HG03354 (cell line): ENCODE results near the gene MDM4.
"Not testable (repeated sequence)": the region's sequence is repeated elsewhere in the genome, so short reads cannot be mapped to it uniquely, and the experiment has no call there.

ENCODE experiments used
- ATAC-seq: cut with Tn5 transposase; IDR thresholded peaks from one replicate; pipeline ENCODE4 v1.9.1; 2021; ENCODE audit warnings: mild to moderate bottlenecking; ENCODE audit not compliant: unreplicated experiment, poor library complexity, severe bottlenecking

MDM4 gene

DNA sequence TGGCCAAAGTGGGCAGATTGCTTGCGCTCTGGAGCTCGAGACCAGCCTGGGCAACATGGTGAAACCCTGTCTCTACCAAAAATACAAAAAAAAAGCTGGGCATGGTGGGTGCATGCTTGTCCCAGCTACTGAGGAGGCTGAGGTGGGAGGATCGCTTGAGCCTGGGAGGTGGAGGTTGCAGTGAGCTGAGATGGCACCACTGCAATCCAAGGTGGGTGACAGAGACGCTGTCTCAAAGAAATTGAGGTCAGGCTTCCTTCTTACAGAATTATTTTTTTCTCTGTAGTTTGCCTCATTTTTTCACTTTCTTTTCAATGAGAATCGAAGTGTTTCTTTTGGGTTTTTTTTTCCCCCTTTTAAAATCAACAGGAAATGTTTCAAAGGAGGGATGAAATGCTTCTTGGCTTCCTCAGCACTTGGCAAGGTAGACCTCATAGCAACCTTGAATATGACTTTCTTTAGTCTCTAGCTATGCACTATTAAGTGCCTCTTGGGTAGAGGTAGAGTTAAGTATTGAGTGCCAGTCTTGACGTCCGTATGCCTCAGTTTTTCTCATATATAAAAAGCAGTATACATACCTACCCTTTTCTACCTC lies 40.3 kb downstream of the MDM4 start:
- ATAC-seq = no peak

- no peak for ATAC-seq
Measured at GRCh38 chr1:204558467-204558866, 42.3 kb downstream of the MDM4 start.

DNA sequence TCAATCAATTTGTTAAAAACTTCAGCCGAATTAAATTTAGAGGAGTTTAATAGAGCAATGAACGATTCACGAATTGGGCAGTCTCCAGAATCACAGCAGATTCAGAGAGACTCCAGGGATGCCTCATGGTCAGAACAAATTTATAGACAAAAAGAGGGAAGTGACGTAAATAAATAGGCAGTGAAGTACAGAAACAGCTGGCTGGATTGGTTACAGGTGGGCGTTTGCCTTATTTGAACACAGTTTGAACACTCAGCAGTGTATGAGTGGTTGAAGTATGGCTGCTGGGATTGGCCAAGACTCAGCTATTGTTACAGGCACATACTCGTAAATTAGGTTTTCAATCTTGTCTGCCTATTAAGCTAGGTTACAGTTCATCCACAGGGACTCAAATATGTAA lies 43.8 kb downstream of the MDM4 start:
- ATAC-seq = not testable (repeated sequence)

DNA sequence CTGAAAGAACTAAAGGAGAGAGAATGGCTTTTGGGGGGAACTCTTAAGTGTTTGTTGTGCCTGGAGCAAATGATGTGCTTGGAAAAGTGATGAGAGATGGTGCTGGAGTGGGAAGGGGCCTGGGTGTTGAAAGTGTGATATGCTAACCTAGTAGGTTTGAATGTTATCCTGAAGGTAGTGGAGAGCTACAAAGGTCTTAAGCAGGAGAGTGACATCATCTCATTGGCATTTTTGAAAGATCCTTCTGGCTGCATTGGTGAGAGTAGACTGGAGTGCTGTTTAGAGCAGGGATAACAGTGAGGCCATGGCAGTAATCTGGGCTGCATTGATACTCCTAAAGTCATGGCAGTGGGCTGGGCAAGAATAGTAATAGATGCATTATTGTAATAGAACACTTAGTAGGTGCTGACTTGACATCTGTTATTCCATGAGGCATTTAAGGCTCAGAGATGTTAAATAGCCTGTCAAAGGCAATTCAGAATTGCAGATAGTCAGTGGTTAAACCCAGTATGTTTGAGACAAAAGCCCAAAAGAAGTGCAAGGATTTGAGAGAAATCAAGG lies 44.5 kb downstream of the MDM4 start:
- no peak for ATAC-seq

- ATAC-seq = no peak
Measured at GRCh38 chr1:204562075-204562990, 46.1 kb downstream of the MDM4 start.

DNA sequence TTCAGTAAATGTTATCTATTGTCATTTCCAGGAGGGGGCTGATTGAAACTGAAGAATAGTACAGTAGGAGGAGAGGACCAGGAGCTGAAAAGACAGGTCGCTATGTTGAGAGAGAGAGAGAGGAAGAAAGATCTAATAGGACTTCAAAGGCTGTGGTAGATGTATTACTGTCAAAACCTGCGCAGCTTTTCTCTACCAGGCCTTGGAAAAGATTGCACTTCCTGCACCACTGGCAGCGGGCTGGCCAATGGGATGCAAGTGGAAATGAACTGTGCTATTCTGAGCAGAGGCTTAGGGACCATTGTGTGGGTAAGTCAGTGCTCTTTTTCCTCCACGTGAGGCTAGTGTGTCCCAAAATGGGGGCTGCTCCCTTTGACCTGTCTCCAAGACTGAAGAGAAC lies 47.1 kb downstream of the MDM4 start:
- no peak for ATAC-seq

DNA sequence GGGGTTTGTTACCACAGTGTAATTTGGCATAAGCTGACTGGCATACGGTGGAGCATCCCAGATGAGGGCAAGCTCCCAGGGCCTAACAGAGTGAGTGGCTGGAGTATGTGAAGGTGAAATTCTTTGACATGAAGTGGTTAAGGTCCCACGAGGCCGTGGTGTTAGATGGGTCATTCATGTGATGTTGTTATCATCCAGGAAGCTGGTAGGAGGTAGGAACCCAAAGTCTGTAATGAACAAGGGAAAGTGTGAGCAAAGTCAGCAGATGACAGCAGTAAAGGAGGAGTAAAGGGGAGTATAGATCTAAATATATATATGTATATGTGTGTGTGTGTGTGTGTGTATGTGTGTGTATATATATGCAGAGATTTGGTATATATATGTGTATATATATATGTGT lies 47.6 kb downstream of the MDM4 start:
- ATAC-seq = no peak

DNA sequence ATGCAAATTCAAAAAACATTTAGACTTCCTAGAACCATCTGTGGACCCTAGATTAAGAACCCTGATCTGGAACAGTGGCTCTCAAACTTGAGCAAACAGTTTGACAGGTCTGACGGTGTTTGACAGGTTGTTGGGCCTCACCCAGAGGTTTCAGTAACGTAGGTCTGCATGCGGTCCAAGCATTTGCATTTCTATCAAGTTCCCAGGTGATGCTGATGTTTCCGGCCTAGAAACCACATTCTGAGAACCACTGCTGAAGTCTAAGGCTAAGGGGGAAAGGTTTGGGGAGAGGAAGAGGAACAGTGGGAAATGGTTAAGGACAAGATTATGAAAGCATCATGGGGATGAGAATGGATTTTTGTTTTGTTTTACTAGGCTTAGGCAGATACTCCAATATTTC lies 48.6 kb downstream of the MDM4 start:
- peak; percentile 88 for ATAC-seq

GRCh38 chr1:204565617-204566582 lies 49.7 kb downstream of the MDM4 start:
- peak; percentile 64 for ATAC-seq

GRCh38 chr1:204566583-204566955 lies 50.4 kb downstream of the MDM4 start:
- no peak for ATAC-seq

GRCh38 chr1:204567071-204567470 lies 50.9 kb downstream of the MDM4 start:
- ATAC-seq = no peak

DNA sequence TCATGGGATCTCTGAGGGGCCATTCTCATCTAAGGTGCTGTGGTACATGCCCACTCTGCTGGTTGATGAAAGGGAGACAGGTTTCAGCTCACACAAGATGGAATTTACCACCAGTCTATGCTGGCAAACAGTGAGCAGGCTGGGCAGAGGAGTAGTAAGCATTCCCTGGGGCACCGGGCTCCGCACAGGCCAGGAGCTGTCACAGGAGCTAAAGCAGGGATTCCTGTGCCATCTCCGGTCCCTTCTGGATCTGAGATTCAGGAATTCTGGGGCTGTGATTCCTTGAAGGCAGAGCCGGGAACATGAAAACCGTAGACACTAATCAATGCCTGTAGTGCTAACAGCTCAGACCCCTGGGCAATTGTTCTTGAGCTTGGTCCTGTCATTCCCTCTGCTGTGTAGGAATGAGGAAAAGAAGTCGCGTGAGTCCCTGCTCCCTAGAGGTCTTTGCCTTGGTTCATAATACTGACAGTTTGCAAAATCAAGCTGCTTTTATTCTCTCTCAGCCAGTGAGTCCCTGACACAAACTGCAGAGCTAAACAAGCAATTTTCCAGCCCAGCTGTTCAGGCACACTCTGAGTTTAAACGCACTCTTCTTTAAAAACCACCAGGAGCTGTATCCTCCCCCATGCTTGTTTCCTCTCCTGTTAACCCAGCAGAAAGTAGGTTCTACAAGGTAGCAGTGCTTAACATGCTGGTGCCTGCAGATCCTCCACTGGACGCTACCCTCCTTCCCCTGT lies 52.5 kb downstream of the MDM4 start:
- ATAC-seq = no peak

DNA sequence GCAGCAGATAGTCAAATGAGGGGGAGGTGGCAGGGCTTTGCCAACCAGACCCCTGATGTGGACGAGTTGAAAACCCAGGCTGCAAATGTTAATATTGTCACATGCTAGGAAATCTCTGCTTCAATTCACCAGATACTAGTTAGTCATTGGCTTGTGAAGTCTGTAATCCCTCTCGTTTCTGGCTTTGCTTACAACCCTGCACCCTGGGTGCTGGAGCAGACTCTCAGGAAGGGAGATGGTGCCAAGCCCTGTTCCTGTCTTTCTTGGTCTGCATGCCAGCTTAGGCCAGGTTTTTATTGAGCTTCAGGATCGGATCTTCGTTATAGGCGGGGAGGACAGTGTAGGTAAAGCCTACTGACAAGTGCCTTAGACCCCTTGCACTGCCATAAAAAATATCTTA lies 53.3 kb downstream of the MDM4 start:
- no peak for ATAC-seq

GRCh38 chr1:204570021-204570420 lies 53.8 kb downstream of the MDM4 start:
- ATAC-seq = not testable (repeated sequence)

- no peak for ATAC-seq
Measured at GRCh38 chr1:204571128-204571527, 54.9 kb downstream of the MDM4 start.

GRCh38 chr1:204571631-204572030 lies 55.4 kb downstream of the MDM4 start:
- ATAC-seq = no peak

DNA sequence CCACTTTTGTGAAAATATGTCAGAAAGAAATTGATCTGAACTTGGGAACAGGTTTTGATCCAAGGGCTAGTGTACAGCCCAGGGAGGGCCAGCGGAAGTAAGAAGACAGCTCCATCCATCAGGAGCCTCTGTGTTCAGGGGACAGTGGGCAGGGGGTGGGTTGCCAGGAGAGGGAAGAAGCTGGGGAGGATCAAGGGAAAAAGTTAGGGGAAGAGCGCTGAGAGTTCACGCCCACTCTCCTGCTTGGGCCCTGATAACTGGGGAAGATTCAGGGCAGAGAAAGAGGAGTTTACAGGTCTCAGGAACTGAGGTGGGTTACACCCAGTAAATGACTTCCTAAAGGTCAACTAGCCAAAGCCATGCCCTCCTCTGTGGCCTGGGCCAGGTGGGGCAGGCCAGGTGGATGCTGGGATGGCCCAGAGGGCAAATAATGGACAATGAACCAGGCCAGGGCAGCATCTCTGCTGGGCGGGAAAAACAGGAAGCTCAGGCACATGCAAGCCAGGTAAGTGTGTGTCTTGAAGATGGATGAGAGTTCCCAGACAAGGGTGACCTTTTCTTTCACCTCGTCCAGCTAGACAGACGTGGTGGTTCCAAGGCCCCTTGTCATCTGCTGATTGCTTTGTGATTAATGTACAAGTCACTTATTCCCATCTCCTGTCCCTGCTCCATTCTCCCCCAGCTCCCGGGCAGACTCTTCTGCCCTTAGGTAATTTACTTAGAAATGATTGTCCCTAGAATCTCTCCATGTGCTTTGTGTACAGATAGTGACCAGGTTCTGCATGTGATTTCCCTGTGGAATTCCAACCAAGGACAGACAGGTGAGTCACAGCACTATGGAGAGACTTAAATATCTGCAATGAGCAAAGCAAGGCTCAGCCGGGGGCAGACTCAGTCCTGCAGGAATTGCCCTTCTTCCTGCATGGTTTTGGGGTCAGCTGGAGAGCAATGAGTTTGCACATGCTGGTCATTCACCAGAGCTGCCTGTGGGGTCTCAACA lies 57.0 kb downstream of the MDM4 start:
- ATAC-seq = no peak
